K562 treated with DMSO at 1 percent for 24 hours (cell line): ENCODE measurements around the gene MANSC1. TPM values are rescaled to one million over a fixed set of nuclear protein-coding genes. Genes with fewer than 3 reads are reported as not detected.

Experiments
- total RNA-seq: library from RNA; unstranded; fragments of 300-600 nt; gene quantifications from 2 replicates; pipeline ENCODE4 v1.2.3, GENCODE V29; 2022; ENCODE audit warnings: low read depth; ENCODE audit not compliant: insufficient read depth

The MANSC1 gene
- 7.2 and 9.0 TPM in 2 replicates for total RNA-seq

GRCh38 chr12:12349711-12350665 lies at the start of gene MANSC1:
MANSC1 (minus strand) TSS chr12:12350242; CDS start chr12:12343314, 6,928 bp downstream.

GRCh38 chr12:12356896-12357718 lies 7.1 kb upstream of the MANSC1 start, which contains the start of gene BORCS5:
BORCS5 (plus strand) TSS chr12:12357078; CDS start chr12:12357452, 374 bp downstream.

Other genes starting within 250 kb of the MANSC1 start
- gene LRP6, start 83.2 kb downstream of the MANSC1 start, total RNA-seq = 5.9 and 9.1 TPM in 2 replicates
- gene BORCS5, start 6.8 kb upstream of the MANSC1 start, total RNA-seq = 3.2 and 5.3 TPM in 2 replicates
- 4.5 and 6.7 TPM in 2 replicates for gene DUSP16, start 212.6 kb upstream of the MANSC1 start, total RNA-seq